Activated naive CD8-positive, alpha-beta T cell treated with anti-CD3 and anti-CD28 coated beads for 36 hours (primary cell): Measurements from ENCODE around the gene SYNGR1. TPM values are rescaled to one million over a fixed set of nuclear protein-coding genes. Genes with fewer than 3 reads are reported as not detected.
"Not testable (repeated sequence)": the region's sequence is repeated elsewhere in the genome, so short reads cannot be mapped to it uniquely, and the experiment has no call there.

Experiments
- DNase-seq: peaks from one replicate; pipeline ENCODE4 v3.0.0; 2021
- H3K27ac Mint-ChIP-seq: one replicate; pipeline ENCODE4 v1.8.0; 2022; ENCODE audit warnings: mild to moderate bottlenecking, moderate library complexity, mixed read lengths
- H3K27me3 Mint-ChIP-seq: one replicate; pipeline ENCODE4 v1.8.0; 2022; ENCODE audit warnings: mild to moderate bottlenecking, mixed read lengths
- H3K36me3 Mint-ChIP-seq: one replicate; pipeline ENCODE4 v1.8.0; 2021; ENCODE audit warnings: mild to moderate bottlenecking, mixed read lengths
- H3K4me1 Mint-ChIP-seq: one replicate; pipeline ENCODE4 v1.8.0; 2021; ENCODE audit warnings: mixed read lengths
- H3K4me3 Mint-ChIP-seq: one replicate; pipeline ENCODE4 v1.8.0; 2022; ENCODE audit warnings: mild to moderate bottlenecking, moderate library complexity, mixed read lengths
- H3K9me3 Mint-ChIP-seq: one replicate; pipeline ENCODE4 v1.8.0; 2022; ENCODE audit warnings: mixed read lengths
- total RNA-seq, 2 experiments: library from RNA; stranded (reverse); gene quantifications; one replicate each; pipeline ENCODE4 v1.2.3, GENCODE V29; 2021

SYNGR1 gene
- total RNA-seq, 2 experiments from 2014 or later = 7.4 to 9.3 TPM

GRCh38 chr22:39330553-39330952 lies 19.2 kb upstream of the SYNGR1 start:
- not testable (repeated sequence) for H3K36me3 Mint-ChIP-seq, H3K27me3 Mint-ChIP-seq, H3K9me3 Mint-ChIP-seq, H3K4me3 Mint-ChIP-seq, DNase-seq, H3K27ac Mint-ChIP-seq
- peaks cover 10% of the 10 kb centered on the region for H3K4me1 Mint-ChIP-seq

GRCh38 chr22:39332441-39333064 lies 17.2 kb upstream of the SYNGR1 start:
- H3K4me1 Mint-ChIP-seq = peaks cover 10% of the 10 kb centered on the region
- no peaks in the 10 kb centered on the region for H3K27me3 Mint-ChIP-seq
- H3K9me3 Mint-ChIP-seq = no peaks in the 10 kb centered on the region
- H3K27ac Mint-ChIP-seq = peak overlapping the region; percentile 8
- no peaks in the 10 kb centered on the region for H3K36me3 Mint-ChIP-seq
- no peak overlapping the region for H3K4me3 Mint-ChIP-seq
- no peak for DNase-seq

- H3K36me3 Mint-ChIP-seq = no peaks in the 10 kb centered on the region
- no peaks in the 10 kb centered on the region for H3K9me3 Mint-ChIP-seq
- no peaks in the 10 kb centered on the region for H3K27me3 Mint-ChIP-seq
- no peak overlapping the region for H3K4me3 Mint-ChIP-seq
- no peak for DNase-seq
- H3K27ac Mint-ChIP-seq = no peak overlapping the region
- H3K4me1 Mint-ChIP-seq = peaks cover 10% of the 10 kb centered on the region
These were observed 13.4 kb upstream of the SYNGR1 start for GRCh38 chr22:39336411-39336810.

- not testable (repeated sequence) for H3K36me3 Mint-ChIP-seq, H3K4me3 Mint-ChIP-seq, H3K27me3 Mint-ChIP-seq, DNase-seq, H3K27ac Mint-ChIP-seq, H3K4me1 Mint-ChIP-seq, H3K9me3 Mint-ChIP-seq
These were observed 10.0 kb upstream of the SYNGR1 start for GRCh38 chr22:39339775-39340174.

GRCh38 chr22:39341179-39341578 lies 8.6 kb upstream of the SYNGR1 start:
- Mint-ChIP-seq H3K9me3 (no peaks in the 10 kb centered on the region), H3K4me3 (no peak overlapping the region), H3K27ac (no peak overlapping the region), H3K27me3 (no peaks in the 10 kb centered on the region), H3K36me3 (no peaks in the 10 kb centered on the region), H3K4me1 (peaks cover 5% of the 10 kb centered on the region)
- no peak for DNase-seq

GRCh38 chr22:39343259-39344045 lies 6.3 kb upstream of the SYNGR1 start:
- Mint-ChIP-seq H3K9me3 (no peaks in the 10 kb centered on the region), H3K4me1 (peaks cover 5% of the 10 kb centered on the region), H3K27ac (no peak overlapping the region), H3K27me3 (no peaks in the 10 kb centered on the region), H3K4me3 (no peak overlapping the region), H3K36me3 (no peaks in the 10 kb centered on the region)
- peak; percentile 50 for DNase-seq

GRCh38 chr22:39344046-39344390 lies 5.8 kb upstream of the SYNGR1 start:
- H3K36me3 Mint-ChIP-seq = no peaks in the 10 kb centered on the region
- no peaks in the 10 kb centered on the region for H3K9me3 Mint-ChIP-seq

GRCh38 chr22:39345231-39345630 lies 4.6 kb upstream of the SYNGR1 start:
- Mint-ChIP-seq H3K9me3 (no peaks in the 10 kb centered on the region), H3K4me1 (peaks cover 13% of the 10 kb centered on the region), H3K4me3 (no peak overlapping the region), H3K27ac (no peak overlapping the region), H3K27me3 (no peaks in the 10 kb centered on the region), H3K36me3 (no peaks in the 10 kb centered on the region)
- DNase-seq = no peak

More at GRCh38 chr22:39344046-39344390, 5.8 kb upstream of the SYNGR1 start:
- no peak overlapping the region for H3K27ac Mint-ChIP-seq
- DNase-seq = no peak
- no peak overlapping the region for H3K4me3 Mint-ChIP-seq
- no peaks in the 10 kb centered on the region for H3K27me3 Mint-ChIP-seq
- H3K4me1 Mint-ChIP-seq = peaks cover 9% of the 10 kb centered on the region

- DNase-seq = peak; percentile 29
- Mint-ChIP-seq H3K4me1 (peaks cover 30% of the 10 kb centered on the region), H3K4me3 (peak overlapping the region; percentile 86), H3K27ac (peak overlapping the region; percentile 82), H3K9me3 (no peaks in the 10 kb centered on the region), H3K27me3 (no peaks in the 10 kb centered on the region), H3K36me3 (no peaks in the 10 kb centered on the region)
These were observed 784 bp upstream of the SYNGR1 start for GRCh38 chr22:39348909-39349505.

GRCh38 chr22:39349506-39349966 lies 255 bp upstream of the SYNGR1 start:
- peaks cover 30% of the 10 kb centered on the region for H3K4me1 Mint-ChIP-seq
- H3K4me3 Mint-ChIP-seq = peak overlapping the region; percentile 86
- H3K36me3 Mint-ChIP-seq = no peaks in the 10 kb centered on the region
- no peaks in the 10 kb centered on the region for H3K9me3 Mint-ChIP-seq
- H3K27me3 Mint-ChIP-seq = no peaks in the 10 kb centered on the region
- H3K27ac Mint-ChIP-seq = peak overlapping the region; percentile 82
- DNase-seq = peak; percentile 65

GRCh38 chr22:39350757-39351688 lies 1.2 kb downstream of the SYNGR1 start:
- H3K9me3 Mint-ChIP-seq = no peaks in the 10 kb centered on the region
- H3K27me3 Mint-ChIP-seq = no peaks in the 10 kb centered on the region
- H3K4me1 Mint-ChIP-seq = peaks cover 30% of the 10 kb centered on the region
- no peaks in the 10 kb centered on the region for H3K36me3 Mint-ChIP-seq
- H3K4me3 Mint-ChIP-seq = peak overlapping the region; percentile 78
- DNase-seq = no peak
- H3K27ac Mint-ChIP-seq = peak overlapping the region; percentile 63

GRCh38 chr22:39351689-39352214 lies 2.0 kb downstream of the SYNGR1 start:
- H3K27me3 Mint-ChIP-seq = no peaks in the 10 kb centered on the region
- H3K4me3 Mint-ChIP-seq = no peak overlapping the region
- H3K9me3 Mint-ChIP-seq = no peaks in the 10 kb centered on the region
- H3K27ac Mint-ChIP-seq = peak overlapping the region; percentile 59
- peaks cover 3% of the 10 kb centered on the region for H3K36me3 Mint-ChIP-seq
- H3K4me1 Mint-ChIP-seq = peaks cover 30% of the 10 kb centered on the region
- DNase-seq = peak; percentile 51

- no peak overlapping the region for H3K4me3 Mint-ChIP-seq
- H3K27ac Mint-ChIP-seq = no peak overlapping the region
- DNase-seq = no peak
- no peaks in the 10 kb centered on the region for H3K27me3 Mint-ChIP-seq
- H3K9me3 Mint-ChIP-seq = no peaks in the 10 kb centered on the region
- H3K36me3 Mint-ChIP-seq = peaks cover 3% of the 10 kb centered on the region
- peaks cover 30% of the 10 kb centered on the region for H3K4me1 Mint-ChIP-seq
These were observed 2.6 kb downstream of the SYNGR1 start for GRCh38 chr22:39352306-39352891.

- Mint-ChIP-seq H3K4me3 (no peak overlapping the region), H3K4me1 (peaks cover 30% of the 10 kb centered on the region), H3K9me3 (no peaks in the 10 kb centered on the region), H3K27me3 (no peaks in the 10 kb centered on the region), H3K27ac (no peak overlapping the region), H3K36me3 (peaks cover 3% of the 10 kb centered on the region)
- DNase-seq = no peak
These were observed 3.6 kb downstream of the SYNGR1 start for GRCh38 chr22:39353346-39353745.
